ENCODE results near the gene HEPACAM2. TPM values are rescaled to one million over a fixed set of nuclear protein-coding genes. Genes with fewer than 3 reads are reported as not detected.

The HEPACAM2 gene
- total RNA-seq, 4 donors from 2014 or later: not detected

DNA sequence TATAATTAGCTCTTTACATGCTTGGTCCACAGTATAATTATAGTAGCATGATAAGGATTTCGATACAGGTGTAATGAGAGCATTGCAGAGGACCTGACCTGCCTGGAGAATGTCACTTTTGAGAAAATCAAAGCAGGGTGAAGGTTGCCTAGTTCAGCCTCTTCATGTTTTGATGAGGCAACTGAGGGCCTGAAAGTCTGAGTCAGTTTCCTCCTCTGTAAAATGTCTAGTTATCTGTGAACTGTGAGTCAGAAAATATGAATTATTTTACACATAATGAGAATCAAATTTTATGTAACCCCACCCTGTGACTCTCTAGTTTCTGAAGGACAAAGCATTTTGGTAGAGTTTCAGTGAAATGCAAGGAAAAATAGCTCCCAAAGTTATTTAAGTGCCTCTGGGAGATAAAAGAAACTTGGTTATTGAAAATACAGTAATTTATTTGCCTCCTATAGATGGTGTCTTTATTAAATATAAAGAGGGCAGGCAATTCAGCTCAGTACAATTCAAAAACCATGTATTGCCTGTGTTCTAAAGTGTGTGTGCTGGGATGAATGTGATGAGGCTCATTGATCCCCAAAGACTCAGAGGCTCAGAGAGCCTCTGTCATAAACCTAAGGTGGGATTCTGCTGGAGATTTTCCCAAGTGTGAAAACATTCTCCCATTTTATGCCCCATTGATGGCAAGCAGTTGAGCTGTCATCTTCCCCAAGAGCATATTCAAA, 40.8 kb downstream of the HEPACAM2 start:
- no peak for TF ChIP-seq POLR2AphosphoS5 (IDR thresholded peaks at IDR 0.05)
- TF ChIP-seq, protein P1, sequence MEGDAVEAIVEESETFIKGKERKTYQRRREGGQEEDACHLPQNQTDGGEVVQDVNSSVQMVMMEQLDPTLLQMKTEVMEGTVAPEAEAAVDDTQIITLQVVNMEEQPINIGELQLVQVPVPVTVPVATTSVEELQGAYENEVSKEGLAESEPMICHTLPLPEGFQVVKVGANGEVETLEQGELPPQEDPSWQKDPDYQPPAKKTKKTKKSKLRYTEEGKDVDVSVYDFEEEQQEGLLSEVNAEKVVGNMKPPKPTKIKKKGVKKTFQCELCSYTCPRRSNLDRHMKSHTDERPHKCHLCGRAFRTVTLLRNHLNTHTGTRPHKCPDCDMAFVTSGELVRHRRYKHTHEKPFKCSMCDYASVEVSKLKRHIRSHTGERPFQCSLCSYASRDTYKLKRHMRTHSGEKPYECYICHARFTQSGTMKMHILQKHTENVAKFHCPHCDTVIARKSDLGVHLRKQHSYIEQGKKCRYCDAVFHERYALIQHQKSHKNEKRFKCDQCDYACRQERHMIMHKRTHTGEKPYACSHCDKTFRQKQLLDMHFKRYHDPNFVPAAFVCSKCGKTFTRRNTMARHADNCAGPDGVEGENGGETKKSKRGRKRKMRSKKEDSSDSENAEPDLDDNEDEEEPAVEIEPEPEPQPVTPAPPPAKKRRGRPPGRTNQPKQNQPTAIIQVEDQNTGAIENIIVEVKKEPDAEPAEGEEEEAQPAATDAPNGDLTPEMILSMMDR (IDR thresholded peaks at IDR 0.05): no peak
- TF ChIP-seq EP300 (IDR thresholded peaks at IDR 0.05): no peak
- no peak for TF ChIP-seq POLR2A (IDR thresholded peaks at IDR 0.05; ENCODE audit: low read depth)
- H3K27me3 ChIP-seq: no peaks in the 10 kb centered on the region
- no peak for DNase-seq (ENCODE audit: extremely low spot score)
- H3K9me3 ChIP-seq: no peaks in the 10 kb centered on the region
- H3K27ac ChIP-seq (replicated peaks in 1 of 4): no peak overlapping the region
- H3K36me3 ChIP-seq: no peaks in the 10 kb centered on the region
- WGBS: 69% methylated on average over 1 of the region's 1 CpG
- H3K4me1 ChIP-seq: no peaks in the 10 kb centered on the region
- H3K4me3 ChIP-seq: no peak overlapping the region
- intact Hi-C loops (cut with DNase I): no loop called here

DNA sequence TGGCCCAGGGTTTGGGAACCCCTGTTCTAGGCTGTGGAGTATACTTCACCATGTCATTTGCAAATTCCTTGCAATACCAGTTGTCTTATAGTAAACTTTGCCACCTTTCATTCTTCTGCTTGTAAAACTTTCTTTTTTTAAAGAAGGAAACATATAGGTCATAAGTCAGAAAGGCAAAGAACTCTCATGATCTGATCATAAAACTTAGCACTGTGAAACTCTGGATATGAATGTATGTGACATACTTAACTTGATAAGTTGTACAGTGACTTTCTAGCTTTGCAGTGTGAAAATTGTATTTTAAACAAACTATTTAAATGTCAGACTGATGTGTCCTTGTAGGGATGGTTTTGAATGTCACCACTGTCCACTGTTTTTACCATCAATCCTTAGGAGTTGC, 47.1 kb downstream of the HEPACAM2 start:
- no peak for DNase-seq (ENCODE audit: extremely low spot score)
- TF ChIP-seq, protein P1 (IDR thresholded peaks at IDR 0.05): no peak
- TF ChIP-seq POLR2AphosphoS5 (IDR thresholded peaks at IDR 0.05) (no peak), POLR2A (IDR thresholded peaks at IDR 0.05; ENCODE audit: low read depth) (no peak), EP300 (IDR thresholded peaks at IDR 0.05) (no peak)
- no peaks in the 10 kb centered on the region for H3K27me3 ChIP-seq
- no peak overlapping the region for H3K27ac ChIP-seq (replicated peaks in 1 of 4)
- intact Hi-C loops (cut with DNase I): no loop called here
- H3K4me3 ChIP-seq: no peak overlapping the region
- H3K36me3 ChIP-seq: no peaks in the 10 kb centered on the region
- no peaks in the 10 kb centered on the region for H3K4me1 ChIP-seq
- no peaks in the 10 kb centered on the region for H3K9me3 ChIP-seq

DNA sequence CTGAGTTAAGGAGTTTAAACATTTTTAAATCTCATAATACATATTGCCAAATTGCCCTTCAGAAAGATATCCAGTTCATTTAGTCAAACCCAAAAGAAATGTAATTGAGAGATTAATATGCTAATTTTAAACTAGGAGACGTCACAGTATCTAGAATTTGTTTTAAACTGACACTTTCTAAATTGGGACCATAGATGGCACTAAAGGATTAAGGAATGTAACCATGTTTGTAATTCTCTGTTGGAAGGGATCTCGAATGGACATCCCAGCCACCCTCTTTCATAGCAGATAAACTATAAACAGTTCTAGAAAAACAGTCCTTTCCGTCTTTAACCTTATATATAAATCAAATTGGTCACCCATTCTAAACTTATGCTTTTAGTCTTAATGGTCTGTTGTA, 48.1 kb downstream of the HEPACAM2 start:
- WGBS: 20% methylated on average over 3 of the region's 3 CpGs
- Histone ChIP-seq H3K36me3 (no peaks in the 10 kb centered on the region), H3K4me3 (no peak overlapping the region), H3K27ac (replicated peaks in 1 of 4) (no peak overlapping the region), H3K4me1 (no peaks in the 10 kb centered on the region), H3K27me3 (no peaks in the 10 kb centered on the region), H3K9me3 (no peaks in the 10 kb centered on the region)
- intact Hi-C loops (cut with DNase I): no loop called here
- DNase-seq (ENCODE audit: extremely low spot score): no peak
- TF ChIP-seq POLR2AphosphoS5 (IDR thresholded peaks at IDR 0.05) (no peak), EP300 (IDR thresholded peaks at IDR 0.05) (no peak), POLR2A (IDR thresholded peaks at IDR 0.05; ENCODE audit: low read depth) (no peak)
- TF ChIP-seq, protein P1 (IDR thresholded peaks at IDR 0.05): no peak

DNA sequence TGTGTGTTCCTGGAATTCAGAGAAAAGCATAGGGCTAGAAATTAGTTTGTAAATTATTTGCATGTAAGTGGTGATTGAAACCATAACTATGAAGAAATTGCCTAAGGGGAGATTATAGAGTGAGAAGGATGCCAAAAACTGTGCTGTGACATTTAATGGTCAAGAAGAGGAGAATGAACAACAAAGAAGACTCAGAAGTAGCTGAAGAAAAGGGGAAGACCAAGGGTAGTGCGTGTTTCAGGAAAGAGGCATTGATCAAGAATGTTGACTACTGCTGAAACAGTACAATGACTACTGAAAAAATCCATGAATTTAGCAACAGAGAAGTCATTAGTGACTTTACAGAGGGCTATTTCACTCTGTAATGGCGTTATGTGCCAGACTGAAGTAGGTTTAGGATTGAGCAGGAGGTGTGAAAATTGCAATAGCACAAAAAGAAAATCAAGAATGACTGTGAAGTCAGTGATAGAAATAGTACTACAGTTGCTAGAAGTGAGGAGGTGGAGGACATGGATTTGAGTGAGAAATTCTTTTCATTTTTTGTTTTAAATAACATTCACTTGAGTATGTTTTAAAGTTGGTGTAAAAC, 49.2 kb downstream of the HEPACAM2 start:
- Histone ChIP-seq H3K4me1 (no peaks in the 10 kb centered on the region), H3K36me3 (no peaks in the 10 kb centered on the region), H3K4me3 (no peak overlapping the region), H3K27me3 (no peaks in the 10 kb centered on the region), H3K9me3 (peaks cover 0 to 4% (median 2%) of the 10 kb centered on the region in 4 donors), H3K27ac (replicated peaks in 1 of 4) (no peak overlapping the region)
- DNase-seq (ENCODE audit: extremely low spot score): no peak
- TF ChIP-seq POLR2A (IDR thresholded peaks at IDR 0.05; ENCODE audit: low read depth) (no peak), POLR2AphosphoS5 (IDR thresholded peaks at IDR 0.05) (no peak), EP300 (IDR thresholded peaks at IDR 0.05) (no peak)
- TF ChIP-seq, protein P1 (IDR thresholded peaks at IDR 0.05): no peak
- WGBS: 59% methylated on average over 2 of the region's 2 CpGs
- intact Hi-C loops (cut with DNase I): no loop called here
